A549 (cell line): Measurements from ENCODE around the gene RIMBP3C.
"Not testable (repeated sequence)": the region's sequence is repeated elsewhere in the genome, so short reads cannot be mapped to it uniquely, and the experiment has no call there.

Experiments
- BHLHE40 ChIP-seq: IDR thresholded peaks from 2 replicates; pipeline ENCODE4 v1.6.1; 2012; ENCODE audit warnings: low read depth, low read length, inconsistent platforms
- CEBPB ChIP-seq, 2 experiments: fragments of >200 bp in 1 of 2; sonication (Bioruptor Twin) in 1 of 2; formaldehyde crosslinking in 1 of 2; IDR thresholded peaks; 2 replicates each; pipeline ENCODE4 v1.6.1; 2012 to 2016
- CHD4 ChIP-seq: fragments of 200-600 bp; sonication (generic); IDR thresholded peaks from 2 replicates; pipeline ENCODE4 v1.6.1; 2016; ENCODE audit warnings: antibody characterized with exemption, mild to moderate bottlenecking, borderline replicate concordance
- CTCF ChIP-seq: fragments of >200 bp; sonication (Bioruptor Twin); formaldehyde crosslinking; IDR thresholded peaks from 3 replicates; pipeline ENCODE4 v1.5.1; 2016
- HDAC2 ChIP-seq: fragments of 200-600 bp; sonication (generic); IDR thresholded peaks from 2 replicates; pipeline ENCODE4 v1.6.1; 2016
- KDM5A ChIP-seq: fragments of 200-600 bp; sonication (generic); IDR thresholded peaks from 2 replicates; pipeline ENCODE4 v1.6.1; 2016; ENCODE audit warnings: antibody characterized with exemption, mild to moderate bottlenecking
- REST ChIP-seq: fragments of 200-600 bp; sonication (generic); IDR thresholded peaks from 2 replicates; pipeline ENCODE4 v1.6.1; 2016; ENCODE audit warnings: antibody characterized with exemption, mild to moderate bottlenecking, moderate library complexity

GRCh38 chr22:21551361-21551760, at the start of gene RIMBP3C:
- TF ChIP-seq BHLHE40; CHD4; CTCF; HDAC2; CEBPB (IDR thresholded peaks at IDR 0.05); KDM5A; REST: not testable (repeated sequence)
